Tracheal epithelial cell (primary cell): ENCODE measurements around the gene MEF2B. TPM values are rescaled to one million over a fixed set of nuclear protein-coding genes. Genes with fewer than 3 reads are reported as not detected.

Source experiments
- total RNA-seq: library from RNA; depleted of rRNA; stranded (reverse); fragments of >200 nt; gene quantifications from 2 replicates; pipeline ENCODE4 v1.2.1, GENCODE V29; 2014

The MEF2B gene
- total RNA-seq, result 0.21 TPM in 1 of 2 replicates, not detected in the other

DNA sequence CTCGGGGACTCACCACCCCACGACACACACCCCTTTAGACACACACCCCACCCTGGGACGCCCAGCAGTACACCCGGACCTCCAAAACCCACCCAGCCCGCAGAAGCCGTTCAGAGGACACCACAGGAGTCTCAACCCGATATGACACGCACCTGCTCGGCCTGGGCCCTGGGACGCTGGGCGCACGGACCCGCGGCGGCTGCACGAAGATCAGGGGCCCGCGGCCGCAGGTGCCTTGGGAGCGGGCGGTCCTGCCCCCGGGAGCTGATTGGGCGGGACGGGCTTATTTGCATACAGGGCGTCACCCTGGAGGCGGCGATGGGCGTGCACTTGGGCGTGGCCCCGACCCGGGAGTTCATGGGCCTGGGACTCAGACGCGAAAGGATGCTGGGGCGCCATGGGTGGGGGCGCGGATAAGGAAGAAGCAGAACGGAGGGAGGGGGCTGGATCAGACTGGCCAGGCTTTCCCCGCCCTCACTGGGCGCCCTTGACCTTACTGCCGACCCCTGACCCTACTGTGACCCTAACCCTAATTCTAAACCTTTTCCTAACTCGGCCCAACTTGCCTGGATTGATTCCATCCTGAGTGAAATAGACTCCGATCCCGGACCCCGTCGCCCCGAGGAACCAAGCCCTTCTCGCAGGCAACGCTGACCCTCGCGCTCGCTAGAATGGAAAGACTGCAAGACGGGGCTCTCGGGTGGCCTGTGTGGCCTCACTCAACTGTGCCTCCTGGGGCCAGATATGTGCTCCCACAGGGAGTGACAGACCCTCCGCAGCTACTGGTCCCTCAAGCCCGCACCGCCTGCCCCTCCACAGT is at the start of gene MEF2B:
MEF2B (minus strand) TSS at position 211 of the 820 bp plus-strand sequence. CDS start 19,528 bp downstream, outside the sequence.

DNA sequence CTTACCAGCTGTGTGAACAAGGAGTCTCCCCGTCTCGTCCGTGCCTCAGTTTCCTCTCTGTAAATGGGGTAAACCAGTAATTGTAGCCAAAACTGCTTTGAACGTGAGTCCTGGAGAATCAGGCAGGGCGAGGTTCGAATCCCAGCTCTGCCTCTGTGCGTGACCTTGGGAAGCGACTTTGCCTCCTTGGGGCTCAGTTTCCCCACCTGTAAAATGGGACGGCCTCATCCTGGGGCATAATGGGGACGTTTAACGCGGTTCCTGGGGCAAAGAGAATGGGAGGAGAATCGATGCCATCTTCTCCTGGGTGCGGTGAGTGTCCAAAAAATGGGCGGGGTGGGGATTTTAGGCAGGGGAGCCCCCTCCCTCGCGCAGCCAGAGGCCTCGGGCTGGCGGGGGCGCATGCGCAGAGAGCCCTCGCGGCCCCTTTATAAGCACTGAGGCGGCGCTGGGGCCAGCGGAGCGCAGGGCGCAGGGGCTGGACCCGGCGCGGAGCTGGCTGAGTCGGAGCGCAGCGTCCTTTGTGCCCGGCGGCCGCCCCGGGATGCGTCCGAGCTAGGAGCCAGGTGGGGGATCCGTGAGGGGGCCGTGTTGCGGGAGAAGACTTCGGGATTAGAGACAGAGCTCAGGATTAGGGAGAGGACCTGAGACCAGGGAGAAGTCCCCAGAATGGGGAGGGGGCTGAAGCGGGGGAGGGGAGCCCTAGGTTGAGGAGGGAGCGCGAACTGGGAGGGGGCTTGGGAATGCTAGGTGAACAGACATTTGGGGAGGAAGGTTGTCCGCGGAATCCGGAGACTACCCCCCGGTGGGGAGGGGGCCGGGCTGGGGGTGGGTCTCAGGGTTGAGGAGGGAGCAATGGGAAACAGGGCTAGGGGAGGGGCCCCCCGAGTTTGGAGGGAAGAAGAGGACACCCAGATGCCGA is 41.7 kb upstream of the MEF2B start, which contains the start of gene NCAN:
NCAN (plus strand) TSS at position 460 of the 922 bp plus-strand sequence. CDS start 4,996 bp downstream, outside the sequence.

DNA sequence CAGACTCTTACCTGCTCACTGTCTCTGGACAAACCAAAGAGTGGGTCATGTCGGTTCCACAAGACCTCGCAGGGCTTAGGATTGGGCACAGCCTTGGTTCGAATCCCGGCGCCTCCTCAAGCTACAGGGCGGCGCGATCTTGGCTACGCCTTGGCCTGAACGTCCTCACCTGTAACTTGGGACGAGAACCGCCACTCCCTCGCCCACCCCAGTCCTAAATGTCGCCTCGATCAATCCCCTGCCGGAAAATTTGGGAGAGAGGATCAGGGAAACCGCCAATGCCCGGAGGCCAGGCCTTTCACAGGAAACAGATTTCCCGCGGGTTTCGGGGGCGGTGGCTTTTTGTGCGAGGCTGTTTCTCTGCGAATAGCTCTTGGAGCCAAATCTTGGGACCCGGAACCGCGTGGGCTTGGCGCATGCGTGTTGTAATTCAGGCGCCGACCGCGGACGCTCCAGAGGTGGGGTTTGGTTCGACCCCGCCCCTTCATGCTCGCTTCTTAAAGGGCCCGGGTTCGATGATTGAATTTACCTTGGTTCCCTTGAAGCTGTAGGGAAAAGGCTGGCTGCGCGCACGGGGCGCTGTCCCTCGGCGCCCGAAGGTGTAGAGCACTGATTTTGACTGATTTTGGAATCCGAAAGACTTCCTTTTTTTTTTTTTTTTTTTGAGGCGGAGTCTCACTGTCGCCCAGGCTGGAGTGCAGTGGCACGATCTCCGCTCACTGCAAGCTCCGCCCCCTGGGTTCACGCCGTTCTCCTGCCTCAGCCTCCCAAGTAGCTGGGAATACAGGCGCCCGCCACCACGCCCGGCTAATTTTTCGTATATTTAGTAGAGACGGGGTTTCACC is 33.2 kb upstream of the MEF2B start, which contains the start of gene NR2C2AP:
NR2C2AP (minus strand) TSS at position 403 of the 845 bp plus-strand sequence; CDS start at position 49, 354 bp downstream.

DNA sequence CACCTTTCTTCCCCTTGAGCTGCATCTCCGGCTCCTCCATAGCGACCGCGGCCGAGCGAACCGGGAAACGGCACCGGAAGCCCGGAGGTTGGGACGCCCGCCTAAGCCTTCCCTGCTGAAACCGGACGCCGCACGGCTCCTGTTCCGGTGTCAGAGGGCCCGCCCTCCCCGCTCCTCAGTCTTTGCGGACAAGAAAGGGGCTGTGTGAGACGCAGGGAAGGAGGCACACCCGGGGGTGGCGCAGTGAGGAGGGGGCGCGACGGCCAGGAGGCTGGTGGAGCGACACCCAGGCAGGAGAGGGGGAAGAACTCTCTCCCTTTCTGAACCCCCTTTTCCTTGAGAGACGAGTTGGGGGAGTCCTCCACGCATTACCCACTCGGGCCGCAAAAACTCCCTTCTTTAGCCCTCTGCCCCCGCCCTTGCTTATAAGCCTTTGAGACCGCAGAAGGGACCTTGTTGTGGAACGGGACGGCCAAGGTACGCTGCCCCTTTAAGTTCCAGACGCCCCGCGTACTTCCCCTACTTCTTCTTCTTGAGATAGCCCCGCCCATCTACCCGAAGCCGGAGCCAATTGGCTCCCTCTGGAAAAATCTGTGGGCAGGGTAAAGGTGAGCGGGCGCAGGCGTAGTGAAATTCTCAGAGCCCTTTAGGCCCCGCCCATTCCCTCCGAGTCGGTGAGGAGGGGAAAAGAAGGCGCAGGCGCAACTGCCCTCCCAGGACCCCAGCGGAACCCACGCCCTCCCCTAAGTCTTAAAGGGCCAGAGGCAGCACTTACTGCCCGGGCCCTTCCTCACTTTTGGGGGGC is 22.2 kb upstream of the MEF2B start, which contains the start of the genes BORCS8 and RFXANK:
BORCS8 (minus strand) TSS at position 75 of the 805 bp plus-strand sequence; CDS start at position 40, 35 bp downstream.
RFXANK (plus strand) TSS at position 181 of the 805 bp plus-strand sequence. CDS start 1,689 bp downstream, outside the sequence.

DNA sequence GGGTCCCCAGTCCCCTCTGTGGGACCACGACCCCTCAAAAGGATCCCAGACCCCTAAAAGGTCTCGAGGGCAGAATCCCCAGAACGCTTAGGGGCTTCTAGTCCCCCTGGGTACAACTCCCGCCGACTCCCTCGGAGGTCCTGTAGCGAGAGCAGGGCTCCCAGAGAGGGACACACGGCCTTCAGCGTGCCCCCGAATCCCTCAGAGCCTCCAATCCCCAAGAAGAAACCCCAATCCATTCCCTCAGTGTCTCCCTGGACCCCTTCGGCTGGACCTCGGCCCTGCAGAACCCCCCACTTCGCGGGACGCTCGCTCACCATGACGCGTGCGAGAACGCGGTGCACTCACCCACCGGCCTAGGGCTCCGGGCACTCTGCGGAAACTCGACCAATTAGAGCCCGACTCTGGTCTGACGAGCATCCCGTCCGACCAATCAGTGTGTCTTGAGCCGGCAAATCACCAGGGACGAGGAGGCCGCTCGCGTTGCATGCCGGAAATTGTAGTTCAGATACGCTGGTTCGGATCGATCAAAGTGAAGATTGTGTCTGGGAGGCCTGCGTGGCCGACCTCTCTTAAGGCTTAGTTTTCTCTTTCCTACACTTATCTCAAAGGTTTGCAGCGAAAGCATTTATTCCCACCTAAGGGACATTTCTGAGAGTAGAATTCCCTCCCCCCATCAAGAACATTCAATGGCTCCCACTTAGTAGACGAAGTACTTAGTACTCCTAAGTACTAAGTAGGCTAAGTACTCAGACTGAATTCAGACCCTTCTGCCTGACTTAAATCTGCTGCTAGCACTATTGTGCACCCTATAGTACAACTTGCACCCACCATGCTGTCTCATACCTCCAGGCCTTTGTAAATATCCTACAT is 31.7 kb downstream of the MEF2B start, which contains the start of gene TMEM161A:
TMEM161A (minus strand) TSS at position 370 of the 873 bp plus-strand sequence; CDS start at position 320, 50 bp downstream.

Other genes with a start within 250 kb of the MEF2B start
- 110 and 132 TPM in 2 replicates for gene HOMER3, start 229.0 kb downstream of the MEF2B start, total RNA-seq
- 18.8 and 22.7 TPM in 2 replicates for gene SUGP2, start 136.7 kb downstream of the MEF2B start, total RNA-seq
- 56.9 and 71.3 TPM in 2 replicates for gene ARMC6, start 136.7 kb downstream of the MEF2B start, total RNA-seq
- 1.3 and 1.4 TPM in 2 replicates for gene SLC25A42, start 106.3 kb downstream of the MEF2B start, total RNA-seq
- 34.1 and 44.3 TPM in 2 replicates for gene TMEM161A, start 31.8 kb downstream of the MEF2B start, total RNA-seq
- gene BORCS8, start 21.9 kb upstream of the MEF2B start, total RNA-seq, result 6.6 and 13.0 TPM in 2 replicates
- gene RFXANK, start 22.0 kb upstream of the MEF2B start, total RNA-seq, result 45.4 and 93.0 TPM in 2 replicates
- 27.2 and 28.8 TPM in 2 replicates for gene NR2C2AP, start 33.2 kb upstream of the MEF2B start, total RNA-seq
- gene NCAN, start 41.7 kb upstream of the MEF2B start, total RNA-seq, result not detected in 2 replicates
- gene TM6SF2, start 103.0 kb upstream of the MEF2B start, total RNA-seq, result not detected in 2 replicates
- 10.2 and 15.9 TPM in 2 replicates for gene SUGP1, start 150.2 kb upstream of the MEF2B start, total RNA-seq
- gene MAU2, start 150.6 kb upstream of the MEF2B start, total RNA-seq, result 23.4 and 25.3 TPM in 2 replicates
- 36.0 and 61.7 TPM in 2 replicates for gene GATAD2A, start 235.4 kb upstream of the MEF2B start, total RNA-seq